Spleen (tissue), 11 donors: ENCODE results near the gene SUN3. TPM values are rescaled to one million over a fixed set of nuclear protein-coding genes. Genes with fewer than 3 reads are reported as not detected.

Experiments used
- DNase-seq: peaks from one replicate; pipeline ENCODE4 v3.0.0-alpha.2; 2020
- H3K27ac ChIP-seq, 8 donors: fragments of 200-600 bp; sonication (generic) in 7 of 8; 1 replicate in 4 of 8; 2 replicates in 4 of 8; pipeline versions ENCODE4 v1.5.0 to v1.8.0; 2016 to 2021; ENCODE audit warnings: inconsistent platforms in 4 of 8, mild to moderate bottlenecking in 4 of 8, moderate library complexity in 1 of 8
- H3K27me3 ChIP-seq, 7 donors: fragments of 200-600 bp; sonication (generic) in 6 of 7; replicated peaks in 1 of 7; 1 replicate in 4 of 7; 2 replicates in 3 of 7; pipeline versions ENCODE4 v1.5.0 to v1.8.0; 2016 to 2021; ENCODE audit warnings: inconsistent platforms in 3 of 7, mild to moderate bottlenecking in 1 of 7
- H3K36me3 ChIP-seq, 6 donors: fragments of 200-600 bp; sonication (generic) in 5 of 6; 1 replicate in 4 of 6; 2 replicates in 2 of 6; pipeline versions ENCODE4 v1.5.0 to v1.8.0; 2016 to 2021; ENCODE audit warnings: inconsistent platforms in 2 of 6
- H3K4me1 ChIP-seq, 6 donors: fragments of 200-600 bp; sonication (generic) in 5 of 6; 1 replicate in 3 of 6; 2 replicates in 3 of 6; pipeline versions ENCODE4 v1.5.0 to v1.8.0; 2016 to 2021; ENCODE audit warnings: inconsistent platforms in 3 of 6
- H3K4me3 ChIP-seq, 8 donors: fragments of 200-600 bp; sonication (generic) in 7 of 8; 1 replicate in 4 of 8; 2 replicates in 4 of 8; pipeline versions ENCODE4 v1.5.0 to v1.8.0; 2016 to 2021; ENCODE audit warnings: inconsistent platforms in 4 of 8, mild to moderate bottlenecking in 4 of 8, moderate library complexity in 2 of 8
- H3K9me3 ChIP-seq, 8 donors: fragments of 200-600 bp; sonication (generic) in 7 of 8; 1 replicate in 4 of 8; 2 replicates in 4 of 8; pipeline versions ENCODE4 v1.5.0 to v1.8.0; 2016 to 2021; ENCODE audit warnings: inconsistent platforms in 4 of 8
- CTCF ChIP-seq, 11 experiments: fragments of 200-600 bp in 7 of 11; fragments of 450-650 bp in 4 of 11; sonication (generic) in 4 of 11; IDR thresholded peaks in 8 of 11; conservative IDR thresholded peaks in 3 of 11; 1 replicate in 7 of 11; 2 replicates in 4 of 11; pipeline versions ENCODE4 v1.4.0 to v1.8.0; 2016 to 2021; ENCODE audit warnings: antibody characterized with exemption in 11 of 11, inconsistent platforms in 4 of 11, mild to moderate bottlenecking in 1 of 11
- POLR2A ChIP-seq, 3 donors: fragments of 450-650 bp; IDR thresholded peaks; one replicate each; pipeline ENCODE4 v1.5.1; 2017; ENCODE audit warnings: antibody characterized with exemption in 3 of 3, mild to moderate bottlenecking in 1 of 3
- POLR2AphosphoS5 ChIP-seq, 3 donors: sonication (generic); formaldehyde crosslinking; IDR thresholded peaks; one replicate each; pipeline ENCODE4 v1.5.1; 2017; ENCODE audit warnings: antibody characterized with exemption in 3 of 3
- whole genome bisulfite sequencing, 5 donors: extraction: QIAGEN DNeasy Blood & Tissue Kit in 3 of 5; methylation state at CpG; one replicate each; pipeline versions ENCODE4 v1.1.5 to v1.1.7; 2013 to 2018; 5-methylcytosine and 5-hydroxymethylcytosine counted together
- intact Hi-C: fragments of 100-400 bp; cut with DNase I; formaldehyde crosslinking; loops from one replicate; pipeline ENCODE4 v1.15.0; 2023; ENCODE audit warnings: low total_unique reads
- polyA plus RNA-seq, 3 donors: library from polyadenylated mRNA; stranded (reverse); fragments of 200-250 nt; gene quantifications; one replicate each; pipeline ENCODE4 v1.2.1, GENCODE V29; 2013
- total RNA-seq, 7 donors: library from RNA; depleted of rRNA in 3 of 7; stranded (reverse); fragments of >200 nt in 3 of 7; fragmentation: NEBNext Ultra II Directional in 4 of 7; extraction: Animal tissue kit (Norgen Biotek cat#: 25700) in 4 of 7; gene quantifications; one replicate each; pipeline versions ENCODE4 v1.1.0 to v1.2.1, GENCODE V29; 2016 to 2021
- donor health status: healthy with polysubstance abuse.
- donor health status: DM: no; HTN: no; CAD: no; lungs with moderate emphysema.
- donor health status: DM: no; HTN: no; CAD: no.
- donor health status: Bipolar disorder and iron deficiency.
- donor health status: healthy.
- donor health status: DM: no; HTN: no; CAD: no.
- donor health status: DM: yes; HTN: yes; CAD: no.

SUN3 gene
- total and polyA plus RNA-seq, 10 donors: not detected

- DNase-seq: peak; percentile 95
- TF ChIP-seq POLR2AphosphoS5 (IDR thresholded peaks at IDR 0.05): peak; percentile 51 to 83 (median 74)
- TF ChIP-seq CTCF (IDR thresholded peaks at IDR 0.05 in 8 of 11, conservative IDR thresholded peaks at IDR 0.05 in 3 of 11): peak in 7 of 11 experiments; percentile 20 to 49 (median 29)
- TF ChIP-seq POLR2A (IDR thresholded peaks at IDR 0.05): no peak
- Histone ChIP-seq H3K9me3 (no peaks in the 10 kb centered on the region), H3K4me1 (peaks cover 7 to 19% (median 17%) of the 10 kb centered on the region in 6 donors), H3K27ac (no peak within 1 kb of the TSS), H3K36me3 (no peaks in the 10 kb centered on the region), H3K4me3 (peak within 1 kb of the TSS; percentile 43 to 87 (median 60)), H3K27me3 (peaks cover 0 to 64% (median 29%) of the 10 kb centered on the region in 7 donors)
- intact Hi-C loops: no loop called here
- 0 to 2% (median 1%) methylated on average over 44 to 62 of the region's 62 CpGs for WGBS, 5 donors
Observed at GRCh38 chr7:48035301-48035966, 6.5 kb upstream of the SUN3 start, which contains the start of gene C7orf57. C7orf57 (plus strand) TSS chr7:48035543; CDS start chr7:48036309, 766 bp downstream.

- 71 to 82% (median 77%) methylated on average over 5 of the region's 5 CpGs for WGBS, 5 donors
- Histone ChIP-seq H3K4me1 (peaks cover 7 to 19% (median 17%) of the 10 kb centered on the region in 6 donors), H3K27me3 (peaks cover 0 to 74% (median 29%) of the 10 kb centered on the region in 7 donors), H3K36me3 (no peaks in the 10 kb centered on the region), H3K27ac (no peak overlapping the region), H3K4me3 (no peak overlapping the region), H3K9me3 (no peaks in the 10 kb centered on the region)
- intact Hi-C loops: no loop called here
- DNase-seq: no peak
- TF ChIP-seq POLR2AphosphoS5 (IDR thresholded peaks at IDR 0.05): no peak
- TF ChIP-seq CTCF (IDR thresholded peaks at IDR 0.05 in 8 of 11, conservative IDR thresholded peaks at IDR 0.05 in 3 of 11): no peak
- TF ChIP-seq POLR2A (IDR thresholded peaks at IDR 0.05): no peak
Observed at GRCh38 chr7:48033922-48034321, 5.0 kb upstream of the SUN3 start.

DNA sequence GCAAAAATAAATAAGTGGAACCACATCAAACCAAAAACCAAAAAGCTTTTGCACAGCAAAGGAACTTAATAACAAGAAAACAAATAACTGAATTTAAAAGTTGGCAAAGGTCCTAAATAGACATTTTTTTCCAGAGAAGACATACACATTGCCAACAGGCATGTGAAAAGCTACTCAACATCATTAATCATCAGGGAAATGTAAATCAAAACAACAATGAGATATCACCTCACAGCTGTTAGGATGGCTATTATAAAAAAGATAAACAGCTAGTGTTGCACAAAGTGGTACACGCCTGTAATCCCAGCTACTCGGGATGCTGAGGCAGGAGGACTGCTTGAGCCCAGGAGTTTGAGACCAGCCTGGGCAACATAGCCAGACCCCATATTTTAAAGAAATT, 2.2 kb upstream of the SUN3 start:
- DNase-seq: no peak
- no peak overlapping the region for H3K27ac ChIP-seq
- 87 to 93% (median 89%) methylated on average over 2 of the region's 2 CpGs for WGBS, 5 donors
- no peaks in the 10 kb centered on the region for H3K9me3 ChIP-seq
- intact Hi-C loops: no loop called here
- H3K4me3 ChIP-seq: no peak overlapping the region
- peaks cover 0 to 69% (median 25%) of the 10 kb centered on the region in 7 donors for H3K27me3 ChIP-seq
- H3K36me3 ChIP-seq: no peaks in the 10 kb centered on the region
- H3K4me1 ChIP-seq: peaks cover 7 to 15% (median 14%) of the 10 kb centered on the region in 6 donors
- TF ChIP-seq CTCF (IDR thresholded peaks at IDR 0.05 in 8 of 11, conservative IDR thresholded peaks at IDR 0.05 in 3 of 11) (no peak), POLR2AphosphoS5 (IDR thresholded peaks at IDR 0.05) (no peak), POLR2A (IDR thresholded peaks at IDR 0.05) (no peak)

DNA sequence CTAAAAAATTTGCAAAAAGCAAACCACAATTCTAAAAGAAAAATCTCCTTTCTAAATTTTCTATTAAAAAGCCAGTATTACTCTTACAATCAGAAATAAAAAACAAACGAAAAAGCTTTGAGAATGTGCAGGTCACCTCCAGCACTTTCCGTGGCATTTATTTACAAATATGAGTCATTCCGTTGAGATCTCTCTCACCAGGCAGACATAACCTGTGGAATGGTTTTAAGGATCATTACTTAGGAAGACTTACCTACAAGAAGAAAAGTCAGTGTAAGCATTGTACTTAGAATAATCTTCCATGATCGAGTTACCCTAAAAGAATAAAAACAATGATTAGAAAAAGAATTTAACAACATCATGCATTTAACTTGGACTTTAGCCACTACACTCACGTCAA, 3.3 kb downstream of the SUN3 start:
- no peak overlapping the region for H3K4me3 ChIP-seq
- DNase-seq: no peak
- no peaks in the 10 kb centered on the region for H3K4me1 ChIP-seq
- peaks cover 0 to 30% (median 22%) of the 10 kb centered on the region in 8 donors for H3K9me3 ChIP-seq
- no peak overlapping the region for H3K27ac ChIP-seq
- 79 to 85% (median 81%) methylated on average over 5 of the region's 5 CpGs for WGBS, 5 donors
- TF ChIP-seq POLR2AphosphoS5 (IDR thresholded peaks at IDR 0.05) (no peak), CTCF (IDR thresholded peaks at IDR 0.05 in 8 of 11, conservative IDR thresholded peaks at IDR 0.05 in 3 of 11) (no peak), POLR2A (IDR thresholded peaks at IDR 0.05) (no peak)
- intact Hi-C loops: no loop called here
- H3K27me3 ChIP-seq: peaks cover 0 to 20% (median 0%) of the 10 kb centered on the region in 7 donors
- H3K36me3 ChIP-seq: no peaks in the 10 kb centered on the region
